ENCODE results near the gene HS6ST3. TPM values are rescaled to one million over a fixed set of nuclear protein-coding genes. Genes with fewer than 3 reads are reported as not detected.

HS6ST3 gene
- total RNA-seq, 4 donors from 2014 or later = 0.16 to 0.27 TPM; not detected in 2

DNA sequence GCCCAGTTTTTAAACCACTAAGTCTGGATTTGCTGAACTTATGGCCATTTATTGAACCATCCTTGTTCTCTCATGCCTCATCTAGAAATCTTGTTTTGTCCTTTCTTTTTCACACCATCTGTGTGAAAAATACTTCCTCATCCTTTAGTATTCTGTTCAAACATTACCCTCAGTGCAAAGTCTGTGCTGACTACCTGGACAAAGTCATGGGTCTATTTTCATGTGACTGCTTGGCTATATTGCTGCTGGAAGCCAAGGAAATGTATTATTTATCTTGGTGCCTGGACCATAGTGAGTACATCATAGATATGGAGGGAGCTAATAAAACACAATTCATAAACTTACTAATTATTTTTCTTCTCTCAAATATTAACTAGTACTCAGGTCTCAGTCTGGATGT lies 591.9 kb downstream of the HS6ST3 start:
- Histone ChIP-seq H3K4me1 (no peaks in the 10 kb centered on the region), H3K27me3 (no peaks in the 10 kb centered on the region), H3K4me3 (no peak overlapping the region), H3K36me3 (no peaks in the 10 kb centered on the region), H3K27ac (no peak overlapping the region), H3K9me3 (no peaks in the 10 kb centered on the region)
- in situ Hi-C loops (cut with MboI; ENCODE audit: low pct_ligation_motif_present in 1 of 4, low pct_unique_long_range_greater_than_20kb in 1 of 4, low sequenced_read_pairs in 3 of 4) = no loop called here
- TF ChIP-seq POLR2AphosphoS5 (IDR thresholded peaks at IDR 0.05) = no peak
- no peak for TF ChIP-seq EP300 (IDR thresholded peaks at IDR 0.05; ENCODE audit: low read depth)
- TF ChIP-seq POLR2A (IDR thresholded peaks at IDR 0.05) = no peak
- TF ChIP-seq, protein P1, sequence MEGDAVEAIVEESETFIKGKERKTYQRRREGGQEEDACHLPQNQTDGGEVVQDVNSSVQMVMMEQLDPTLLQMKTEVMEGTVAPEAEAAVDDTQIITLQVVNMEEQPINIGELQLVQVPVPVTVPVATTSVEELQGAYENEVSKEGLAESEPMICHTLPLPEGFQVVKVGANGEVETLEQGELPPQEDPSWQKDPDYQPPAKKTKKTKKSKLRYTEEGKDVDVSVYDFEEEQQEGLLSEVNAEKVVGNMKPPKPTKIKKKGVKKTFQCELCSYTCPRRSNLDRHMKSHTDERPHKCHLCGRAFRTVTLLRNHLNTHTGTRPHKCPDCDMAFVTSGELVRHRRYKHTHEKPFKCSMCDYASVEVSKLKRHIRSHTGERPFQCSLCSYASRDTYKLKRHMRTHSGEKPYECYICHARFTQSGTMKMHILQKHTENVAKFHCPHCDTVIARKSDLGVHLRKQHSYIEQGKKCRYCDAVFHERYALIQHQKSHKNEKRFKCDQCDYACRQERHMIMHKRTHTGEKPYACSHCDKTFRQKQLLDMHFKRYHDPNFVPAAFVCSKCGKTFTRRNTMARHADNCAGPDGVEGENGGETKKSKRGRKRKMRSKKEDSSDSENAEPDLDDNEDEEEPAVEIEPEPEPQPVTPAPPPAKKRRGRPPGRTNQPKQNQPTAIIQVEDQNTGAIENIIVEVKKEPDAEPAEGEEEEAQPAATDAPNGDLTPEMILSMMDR (IDR thresholded peaks at IDR 0.05) = no peak
- no peak for DNase-seq
- intact Hi-C loops (cut with DNase I; ENCODE audit: low total_unique reads) = no loop called here

DNA sequence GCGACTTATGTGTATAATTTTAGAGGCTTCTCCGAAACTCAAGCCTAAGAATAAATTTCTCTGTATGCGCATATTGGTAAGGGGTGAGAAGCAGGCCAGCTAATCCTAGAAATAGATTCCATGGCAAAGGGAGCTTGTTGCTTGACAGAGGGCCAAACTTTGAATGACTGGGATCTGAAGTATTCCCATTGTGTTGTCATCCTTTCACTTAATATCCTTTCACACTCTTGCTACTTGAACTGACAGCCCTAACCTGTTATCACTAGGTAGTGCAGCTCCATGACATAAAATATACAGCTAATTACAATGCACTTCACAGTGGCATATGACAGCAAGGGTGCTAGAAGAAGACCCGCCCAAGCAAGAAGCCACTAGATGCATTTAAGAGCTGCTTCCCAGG lies 594.6 kb downstream of the HS6ST3 start:
- in situ Hi-C loops (cut with MboI; ENCODE audit: low pct_ligation_motif_present in 1 of 4, low pct_unique_long_range_greater_than_20kb in 1 of 4, low sequenced_read_pairs in 3 of 4) = no loop called here
- Histone ChIP-seq H3K27ac (no peak overlapping the region), H3K4me3 (no peak overlapping the region), H3K9me3 (no peaks in the 10 kb centered on the region), H3K36me3 (no peaks in the 10 kb centered on the region), H3K4me1 (no peaks in the 10 kb centered on the region), H3K27me3 (no peaks in the 10 kb centered on the region)
- TF ChIP-seq POLR2AphosphoS5 (IDR thresholded peaks at IDR 0.05) (no peak), POLR2A (IDR thresholded peaks at IDR 0.05) (no peak), EP300 (IDR thresholded peaks at IDR 0.05; ENCODE audit: low read depth) (no peak)
- TF ChIP-seq, protein P1 (IDR thresholded peaks at IDR 0.05) = no peak
- WGBS, 2 donors (ENCODE audit: low coverage in 1 of 2) = 88 to 90% methylated on average over 4 of the region's 4 CpGs
- intact Hi-C loops (cut with DNase I; ENCODE audit: low total_unique reads) = no loop called here
- DNase-seq = no peak

DNA sequence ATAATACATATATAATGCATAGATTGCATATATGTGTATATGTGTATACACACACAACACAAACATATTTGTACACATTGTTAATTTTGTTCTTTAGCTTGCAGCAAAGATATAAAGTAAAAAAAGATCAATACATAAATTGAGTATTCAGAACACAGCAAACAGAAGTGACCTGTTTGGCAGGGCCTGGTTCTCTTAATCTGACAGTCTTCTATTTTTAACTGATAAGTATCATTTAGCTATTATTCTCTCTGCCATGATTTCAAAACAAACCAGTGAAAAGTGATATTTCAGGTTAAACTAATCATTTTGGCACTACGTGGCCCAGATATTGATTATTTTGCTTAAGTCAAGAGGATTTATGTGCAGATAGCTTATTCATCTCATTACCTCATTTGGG lies 595.0 kb downstream of the HS6ST3 start:
- in situ Hi-C loops (cut with MboI; ENCODE audit: low pct_ligation_motif_present in 1 of 4, low pct_unique_long_range_greater_than_20kb in 1 of 4, low sequenced_read_pairs in 3 of 4) = no loop called here
- intact Hi-C loops (cut with DNase I; ENCODE audit: low total_unique reads) = no loop called here
- Histone ChIP-seq H3K4me1 (no peaks in the 10 kb centered on the region), H3K27me3 (no peaks in the 10 kb centered on the region), H3K36me3 (no peaks in the 10 kb centered on the region), H3K9me3 (no peaks in the 10 kb centered on the region), H3K27ac (no peak overlapping the region), H3K4me3 (no peak overlapping the region)
- no peak for DNase-seq
- WGBS, 2 donors (ENCODE audit: low coverage in 1 of 2) = 71 to 73% methylated on average over 1 of the region's 1 CpG
- TF ChIP-seq, protein P1 (IDR thresholded peaks at IDR 0.05) = no peak
- TF ChIP-seq EP300 (IDR thresholded peaks at IDR 0.05; ENCODE audit: low read depth) = no peak
- no peak for TF ChIP-seq POLR2AphosphoS5 (IDR thresholded peaks at IDR 0.05)
- TF ChIP-seq POLR2A (IDR thresholded peaks at IDR 0.05) = no peak

DNA sequence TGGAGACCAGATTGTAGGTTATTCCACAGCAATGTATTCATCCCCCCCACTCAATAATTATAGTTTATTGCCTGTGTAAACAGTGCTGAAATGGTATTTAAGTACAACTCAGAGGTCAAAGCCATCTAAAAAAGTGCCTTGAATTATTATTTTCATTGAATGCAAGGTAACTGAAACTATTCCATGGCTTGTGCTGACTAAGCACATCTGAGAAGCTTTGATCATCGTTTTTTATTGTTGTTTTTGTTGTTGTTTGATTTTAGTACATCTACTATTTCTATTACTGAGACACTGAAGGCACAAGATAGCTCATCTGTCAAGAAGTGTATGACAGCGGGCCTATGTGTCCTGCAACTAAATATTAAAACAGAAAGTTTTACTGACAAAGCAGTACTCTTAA lies 596.4 kb downstream of the HS6ST3 start:
- intact Hi-C loops (cut with DNase I; ENCODE audit: low total_unique reads) = no loop called here

More for the DNA sequence above, 596.4 kb downstream of the HS6ST3 start:
- Histone ChIP-seq H3K36me3 (no peaks in the 10 kb centered on the region), H3K4me3 (no peak overlapping the region), H3K4me1 (no peaks in the 10 kb centered on the region), H3K9me3 (no peaks in the 10 kb centered on the region), H3K27me3 (no peaks in the 10 kb centered on the region), H3K27ac (no peak overlapping the region)
- no peak for DNase-seq
- in situ Hi-C loops (cut with MboI; ENCODE audit: low pct_ligation_motif_present in 1 of 4, low pct_unique_long_range_greater_than_20kb in 1 of 4, low sequenced_read_pairs in 3 of 4) = no loop called here
- whole genome bisulfite sequencing, 2 donors (ENCODE audit: low coverage in 1 of 2) = 13 to 14% methylated on average over 2 of the region's 2 CpGs
- TF ChIP-seq, protein P1 (IDR thresholded peaks at IDR 0.05) = no peak
- TF ChIP-seq POLR2AphosphoS5 (IDR thresholded peaks at IDR 0.05) = no peak
- no peak for TF ChIP-seq EP300 (IDR thresholded peaks at IDR 0.05; ENCODE audit: low read depth)
- no peak for TF ChIP-seq POLR2A (IDR thresholded peaks at IDR 0.05)

Data from transverse colon (tissue), 4 donors.